GM23338 (cell line): ENCODE measurements around the gene UBE2G1. TPM values are rescaled to one million over a fixed set of nuclear protein-coding genes. Genes with fewer than 3 reads are reported as not detected.

Experiments
- ATAC-seq: fragments of 200-7000 bp; cut with Tn5 transposase; 3 replicates; pipeline ENCODE4 v1.9.1; 2020
- DNase-seq: peaks from one replicate; pipeline ENCODE4 v3.0.0-alpha.2; 2015; ENCODE audit warnings: low spot score
- H2AFZ ChIP-seq: fragments of 200-600 bp; sonication (generic); 2 replicates; pipeline ENCODE4 v1.8.0; 2016; ENCODE audit warnings: antibody characterized with exemption, mild to moderate bottlenecking, moderate library complexity
- H3F3A ChIP-seq: fragments of 200-600 bp; sonication (generic); replicated peaks from 2 replicates; pipeline ENCODE4 v1.8.0; 2017; ENCODE audit warnings: antibody characterized with exemption, mixed run types, low read depth
- H3K27ac ChIP-seq: fragments of 200-600 bp; sonication (generic); 2 replicates; pipeline ENCODE4 v1.6.1; 2016; ENCODE audit warnings: low read depth
- H3K27me3 ChIP-seq: fragments of 200-600 bp; sonication (generic); 2 replicates; pipeline ENCODE4 v1.8.0; 2016; ENCODE audit warnings: mild to moderate bottlenecking, mixed run types, moderate library complexity; ENCODE audit not compliant: insufficient read depth
- H3K36me3 ChIP-seq: fragments of 200-600 bp; sonication (generic); 2 replicates; pipeline ENCODE4 v1.8.0; 2016; ENCODE audit warnings: mild to moderate bottlenecking; ENCODE audit not compliant: insufficient read depth
- H3K4me1 ChIP-seq: fragments of 200-600 bp; sonication (generic); 2 replicates; pipeline ENCODE4 v1.8.0; 2016; ENCODE audit warnings: mild to moderate bottlenecking, moderate library complexity; ENCODE audit not compliant: insufficient read depth
- H3K4me2 ChIP-seq: fragments of 200-600 bp; sonication (generic); 2 replicates; pipeline ENCODE4 v1.7.1; 2017; ENCODE audit warnings: mixed run types
- H3K4me3 ChIP-seq: fragments of 200-600 bp; sonication (generic); 2 replicates; pipeline ENCODE4 v1.6.1; 2016; ENCODE audit warnings: mixed run types
- H3K79me2 ChIP-seq: fragments of 200-600 bp; sonication (generic); replicated peaks from 2 replicates; pipeline ENCODE4 v1.8.0; 2017; ENCODE audit warnings: mild to moderate bottlenecking; ENCODE audit not compliant: insufficient read depth
- H3K9me2 ChIP-seq: fragments of 200-600 bp; sonication (generic); 2 replicates; pipeline ENCODE4 v1.8.0; 2017; ENCODE audit not compliant: insufficient read depth
- H4K20me1 ChIP-seq: fragments of 200-600 bp; sonication (generic); replicated peaks from 2 replicates; pipeline ENCODE4 v1.8.0; 2017; ENCODE audit warnings: mild to moderate bottlenecking; ENCODE audit not compliant: insufficient read depth
- H3K27ac Mint-ChIP-seq: 2 replicates; pipeline ENCODE4 v1.8.0; 2020; ENCODE audit warnings: inconsistent platforms, mild to moderate bottlenecking, moderate library complexity, mixed read lengths
- H3K27me3 Mint-ChIP-seq: 3 replicates; pipeline ENCODE4 v1.8.0; 2022; ENCODE audit warnings: low read depth, mild to moderate bottlenecking, moderate library complexity, mixed read lengths, inconsistent platforms; ENCODE audit not compliant: insufficient read depth, poor library complexity
- H3K36me3 Mint-ChIP-seq: 3 replicates; pipeline ENCODE4 v1.8.0; 2021; ENCODE audit warnings: low read depth, mild to moderate bottlenecking, inconsistent platforms, moderate library complexity, mixed read lengths
- H3K4me1 Mint-ChIP-seq: 3 replicates; pipeline ENCODE4 v1.8.0; 2020; ENCODE audit warnings: mild to moderate bottlenecking, inconsistent platforms, mixed read lengths
- H3K4me3 Mint-ChIP-seq: 3 replicates; pipeline ENCODE4 v1.8.0; 2021; ENCODE audit warnings: moderate library complexity, mild to moderate bottlenecking, inconsistent platforms, mixed read lengths
- H3K9me3 Mint-ChIP-seq: 3 replicates; pipeline ENCODE4 v1.8.0; 2020; ENCODE audit warnings: moderate library complexity, mild to moderate bottlenecking, inconsistent platforms, mixed read lengths
- CREB1 ChIP-seq: fragments of 250-450 bp; sonication (Bioruptor Pico); IDR thresholded peaks from 2 replicates; pipeline ENCODE4 v1.5.0; 2020; ENCODE audit warnings: low read depth, mild to moderate bottlenecking, moderate library complexity
- EZH2 ChIP-seq: fragments of 200-600 bp; sonication (generic); IDR thresholded peaks from one replicate; pipeline ENCODE4 v1.8.0; 2017; ENCODE audit warnings: antibody characterized with exemption, mild to moderate bottlenecking, low read depth; ENCODE audit not compliant: unreplicated experiment
- EZH2phosphoT487 ChIP-seq: fragments of 200-600 bp; sonication (generic); IDR thresholded peaks from one replicate; pipeline ENCODE4 v1.8.1; 2018; ENCODE audit warnings: antibody characterized with exemption; ENCODE audit not compliant: unreplicated experiment
- JUNB ChIP-seq: IDR thresholded peaks from one replicate; pipeline ENCODE4 v1.6.1; 2016; ENCODE audit warnings: antibody characterized with exemption; ENCODE audit not compliant: unreplicated experiment
- NANOG ChIP-seq: IDR thresholded peaks from 2 replicates; pipeline ENCODE4 v1.6.1; 2016; ENCODE audit warnings: antibody characterized with exemption, borderline replicate concordance
- POLR2AphosphoS5 ChIP-seq: IDR thresholded peaks from 2 replicates; pipeline ENCODE4 v1.6.1; 2016; ENCODE audit warnings: antibody characterized with exemption, low read depth
- STAT1 ChIP-seq: IDR thresholded peaks from one replicate; pipeline ENCODE4 v1.6.1; 2016; ENCODE audit warnings: antibody characterized with exemption; ENCODE audit not compliant: unreplicated experiment
- ZNF114 ChIP-seq: fragments of 250-450 bp; sonication (Bioruptor Pico); IDR thresholded peaks from 2 replicates; pipeline ENCODE4 v1.5.0; 2020; ENCODE audit warnings: mild to moderate bottlenecking, moderate library complexity
- ZNF331 ChIP-seq: fragments of 250-450 bp; sonication (Bioruptor Pico); IDR thresholded peaks from 2 replicates; pipeline ENCODE4 v1.5.0; 2020; ENCODE audit warnings: low read depth, mild to moderate bottlenecking, moderate library complexity
- polyA plus RNA-seq: library from polyadenylated mRNA; unstranded; fragments of >200 nt; fragmentation: Nextera tagmentation; extraction: Ambion mirVana; gene quantifications from 2 replicates; pipeline ENCODE4 v1.2.1, GENCODE V29; 2016
- total RNA-seq: library from RNA; depleted of rRNA; stranded (reverse); fragments of >200 nt; shearing (Covaris generic); gene quantifications from 2 replicates; pipeline ENCODE4 v1.2.3, GENCODE V29; 2014
- TF ChIP-seq, protein P1 (sequence below): fragments of 250-450 bp; sonication (Bioruptor Pico); IDR thresholded peaks from 2 replicates; pipeline ENCODE4 v1.5.0; 2020; ENCODE audit warnings: mild to moderate bottlenecking, moderate library complexity
- TF ChIP-seq, protein P2 (sequence below): IDR thresholded peaks from one replicate; pipeline ENCODE4 v1.6.1; 2018; ENCODE audit warnings: antibody characterized with exemption; ENCODE audit not compliant: unreplicated experiment
- TF ChIP-seq, protein P3 (sequence below), 2 experiments: fragments of 200-600 bp in 1 of 2; sonication (generic) in 1 of 2; conservative IDR thresholded peaks; 2 replicates each; pipeline versions ENCODE4 v1.5.1 to v1.6.1; 2016 to 2017; ENCODE audit warnings: antibody characterized with exemption in 2 of 2, low read depth in 2 of 2, mild to moderate bottlenecking in 2 of 2, moderate library complexity in 1 of 2
- TF ChIP-seq, protein P4 (sequence below): IDR thresholded peaks from 2 replicates; pipeline ENCODE4 v1.6.1; 2016; ENCODE audit warnings: antibody characterized with exemption

The UBE2G1 gene
- total and polyA plus RNA-seq, 2 experiments from 2014 or later = 71.9 to 145 TPM

DNA sequence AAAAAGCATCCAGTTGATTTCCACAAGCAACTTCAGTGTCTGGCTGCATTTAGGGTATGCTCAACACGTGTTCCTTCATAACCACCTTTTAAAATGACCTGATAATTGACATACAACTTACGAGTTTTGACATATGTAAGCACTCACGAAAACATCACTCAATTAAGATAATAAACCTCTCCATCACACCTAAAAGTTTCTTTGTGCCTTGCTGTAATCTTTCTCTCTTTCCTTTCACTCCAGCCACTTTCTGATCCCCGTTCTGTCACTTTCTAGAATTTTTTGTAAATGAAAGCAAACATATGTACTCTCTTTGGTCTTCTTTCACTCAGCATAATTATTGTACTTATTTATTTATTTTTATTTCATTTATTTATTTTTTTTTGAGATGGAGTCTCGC is 20.7 kb upstream of the UBE2G1 start:
- Mint-ChIP-seq H3K4me3 (no peak overlapping the region; the same call in 2 of the 3 replicates), H3K4me1 (peaks cover 6% of the 10 kb centered on the region), H3K27me3 (peaks cover 2% of the 10 kb centered on the region), H3K27ac (no peak overlapping the region), H3K36me3 (no peaks in the 10 kb centered on the region; the same call in 2 of the 3 replicates), H3K9me3 (no peaks in the 10 kb centered on the region; the same call in 2 of the 3 replicates)
- Histone ChIP-seq H4K20me1 (no peaks in the 10 kb centered on the region), H3K4me3 (no peak overlapping the region), H3K79me2 (no peaks in the 10 kb centered on the region), H3K27me3 (no peaks in the 10 kb centered on the region), H3K9me2 (no peaks in the 10 kb centered on the region), H3K4me1 (peaks cover 9% of the 10 kb centered on the region), H3F3A (0 out of 2 replicates have a peak, but pooled peaks cover 2% of the 10 kb centered on the region), H2AFZ (no peak overlapping the region), H3K27ac (no peak overlapping the region), H3K36me3 (no peaks in the 10 kb centered on the region), H3K4me2 (no peak overlapping the region)
- TF ChIP-seq ZNF114 (CRISPR knock-in tag) = no peak
- TF ChIP-seq, protein P1, sequence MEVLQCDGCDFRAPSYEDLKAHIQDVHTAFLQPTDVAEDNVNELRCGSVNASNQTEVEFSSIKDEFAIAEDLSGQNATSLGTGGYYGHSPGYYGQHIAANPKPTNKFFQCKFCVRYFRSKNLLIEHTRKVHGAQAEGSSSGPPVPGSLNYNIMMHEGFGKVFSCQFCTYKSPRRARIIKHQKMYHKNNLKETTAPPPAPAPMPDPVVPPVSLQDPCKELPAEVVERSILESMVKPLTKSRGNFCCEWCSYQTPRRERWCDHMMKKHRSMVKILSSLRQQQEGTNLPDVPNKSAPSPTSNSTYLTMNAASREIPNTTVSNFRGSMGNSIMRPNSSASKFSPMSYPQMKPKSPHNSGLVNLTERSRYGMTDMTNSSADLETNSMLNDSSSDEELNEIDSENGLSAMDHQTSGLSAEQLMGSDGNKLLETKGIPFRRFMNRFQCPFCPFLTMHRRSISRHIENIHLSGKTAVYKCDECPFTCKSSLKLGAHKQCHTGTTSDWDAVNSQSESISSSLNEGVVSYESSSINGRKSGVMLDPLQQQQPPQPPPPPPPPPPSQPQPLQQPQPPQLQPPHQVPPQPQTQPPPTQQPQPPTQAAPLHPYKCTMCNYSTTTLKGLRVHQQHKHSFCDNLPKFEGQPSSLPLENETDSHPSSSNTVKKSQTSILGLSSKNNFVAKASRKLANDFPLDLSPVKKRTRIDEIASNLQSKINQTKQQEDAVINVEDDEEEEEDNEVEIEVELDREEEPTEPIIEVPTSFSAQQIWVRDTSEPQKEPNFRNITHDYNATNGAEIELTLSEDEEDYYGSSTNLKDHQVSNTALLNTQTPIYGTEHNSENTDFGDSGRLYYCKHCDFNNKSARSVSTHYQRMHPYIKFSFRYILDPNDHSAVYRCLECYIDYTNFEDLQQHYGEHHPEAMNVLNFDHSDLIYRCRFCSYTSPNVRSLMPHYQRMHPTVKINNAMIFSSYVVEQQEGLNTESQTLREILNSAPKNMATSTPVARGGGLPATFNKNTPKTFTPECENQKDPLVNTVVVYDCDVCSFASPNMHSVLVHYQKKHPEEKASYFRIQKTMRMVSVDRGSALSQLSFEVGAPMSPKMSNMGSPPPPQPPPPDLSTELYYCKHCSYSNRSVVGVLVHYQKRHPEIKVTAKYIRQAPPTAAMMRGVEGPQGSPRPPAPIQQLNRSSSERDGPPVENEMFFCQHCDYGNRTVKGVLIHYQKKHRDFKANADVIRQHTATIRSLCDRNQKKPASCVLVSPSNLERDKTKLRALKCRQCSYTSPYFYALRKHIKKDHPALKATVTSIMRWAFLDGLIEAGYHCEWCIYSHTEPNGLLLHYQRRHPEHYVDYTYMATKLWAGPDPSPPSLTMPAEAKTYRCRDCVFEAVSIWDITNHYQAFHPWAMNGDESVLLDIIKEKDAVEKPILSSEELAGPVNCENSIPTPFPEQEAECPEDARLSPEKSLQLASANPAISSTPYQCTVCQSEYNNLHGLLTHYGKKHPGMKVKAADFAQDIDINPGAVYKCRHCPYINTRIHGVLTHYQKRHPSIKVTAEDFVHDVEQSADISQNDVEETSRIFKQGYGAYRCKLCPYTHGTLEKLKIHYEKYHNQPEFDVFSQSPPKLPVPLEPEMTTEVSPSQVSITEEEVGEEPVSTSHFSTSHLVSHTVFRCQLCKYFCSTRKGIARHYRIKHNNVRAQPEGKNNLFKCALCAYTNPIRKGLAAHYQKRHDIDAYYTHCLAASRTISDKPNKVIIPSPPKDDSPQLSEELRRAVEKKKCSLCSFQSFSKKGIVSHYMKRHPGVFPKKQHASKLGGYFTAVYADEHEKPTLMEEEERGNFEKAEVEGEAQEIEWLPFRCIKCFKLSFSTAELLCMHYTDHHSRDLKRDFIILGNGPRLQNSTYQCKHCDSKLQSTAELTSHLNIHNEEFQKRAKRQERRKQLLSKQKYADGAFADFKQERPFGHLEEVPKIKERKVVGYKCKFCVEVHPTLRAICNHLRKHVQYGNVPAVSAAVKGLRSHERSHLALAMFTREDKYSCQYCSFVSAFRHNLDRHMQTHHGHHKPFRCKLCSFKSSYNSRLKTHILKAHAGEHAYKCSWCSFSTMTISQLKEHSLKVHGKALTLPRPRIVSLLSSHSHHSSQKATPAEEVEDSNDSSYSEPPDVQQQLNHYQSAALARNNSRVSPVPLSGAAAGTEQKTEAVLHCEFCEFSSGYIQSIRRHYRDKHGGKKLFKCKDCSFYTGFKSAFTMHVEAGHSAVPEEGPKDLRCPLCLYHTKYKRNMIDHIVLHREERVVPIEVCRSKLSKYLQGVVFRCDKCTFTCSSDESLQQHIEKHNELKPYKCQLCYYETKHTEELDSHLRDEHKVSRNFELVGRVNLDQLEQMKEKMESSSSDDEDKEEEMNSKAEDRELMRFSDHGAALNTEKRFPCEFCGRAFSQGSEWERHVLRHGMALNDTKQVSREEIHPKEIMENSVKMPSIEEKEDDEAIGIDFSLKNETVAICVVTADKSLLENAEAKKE (CRISPR knock-in tag) = no peak
- TF ChIP-seq, protein P2, sequence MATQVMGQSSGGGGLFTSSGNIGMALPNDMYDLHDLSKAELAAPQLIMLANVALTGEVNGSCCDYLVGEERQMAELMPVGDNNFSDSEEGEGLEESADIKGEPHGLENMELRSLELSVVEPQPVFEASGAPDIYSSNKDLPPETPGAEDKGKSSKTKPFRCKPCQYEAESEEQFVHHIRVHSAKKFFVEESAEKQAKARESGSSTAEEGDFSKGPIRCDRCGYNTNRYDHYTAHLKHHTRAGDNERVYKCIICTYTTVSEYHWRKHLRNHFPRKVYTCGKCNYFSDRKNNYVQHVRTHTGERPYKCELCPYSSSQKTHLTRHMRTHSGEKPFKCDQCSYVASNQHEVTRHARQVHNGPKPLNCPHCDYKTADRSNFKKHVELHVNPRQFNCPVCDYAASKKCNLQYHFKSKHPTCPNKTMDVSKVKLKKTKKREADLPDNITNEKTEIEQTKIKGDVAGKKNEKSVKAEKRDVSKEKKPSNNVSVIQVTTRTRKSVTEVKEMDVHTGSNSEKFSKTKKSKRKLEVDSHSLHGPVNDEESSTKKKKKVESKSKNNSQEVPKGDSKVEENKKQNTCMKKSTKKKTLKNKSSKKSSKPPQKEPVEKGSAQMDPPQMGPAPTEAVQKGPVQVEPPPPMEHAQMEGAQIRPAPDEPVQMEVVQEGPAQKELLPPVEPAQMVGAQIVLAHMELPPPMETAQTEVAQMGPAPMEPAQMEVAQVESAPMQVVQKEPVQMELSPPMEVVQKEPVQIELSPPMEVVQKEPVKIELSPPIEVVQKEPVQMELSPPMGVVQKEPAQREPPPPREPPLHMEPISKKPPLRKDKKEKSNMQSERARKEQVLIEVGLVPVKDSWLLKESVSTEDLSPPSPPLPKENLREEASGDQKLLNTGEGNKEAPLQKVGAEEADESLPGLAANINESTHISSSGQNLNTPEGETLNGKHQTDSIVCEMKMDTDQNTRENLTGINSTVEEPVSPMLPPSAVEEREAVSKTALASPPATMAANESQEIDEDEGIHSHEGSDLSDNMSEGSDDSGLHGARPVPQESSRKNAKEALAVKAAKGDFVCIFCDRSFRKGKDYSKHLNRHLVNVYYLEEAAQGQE = no peak
- TF ChIP-seq NANOG = no peak
- no peak for TF ChIP-seq JUNB
- no peak for TF ChIP-seq ZNF331 (CRISPR knock-in tag)
- TF ChIP-seq, protein P3, sequence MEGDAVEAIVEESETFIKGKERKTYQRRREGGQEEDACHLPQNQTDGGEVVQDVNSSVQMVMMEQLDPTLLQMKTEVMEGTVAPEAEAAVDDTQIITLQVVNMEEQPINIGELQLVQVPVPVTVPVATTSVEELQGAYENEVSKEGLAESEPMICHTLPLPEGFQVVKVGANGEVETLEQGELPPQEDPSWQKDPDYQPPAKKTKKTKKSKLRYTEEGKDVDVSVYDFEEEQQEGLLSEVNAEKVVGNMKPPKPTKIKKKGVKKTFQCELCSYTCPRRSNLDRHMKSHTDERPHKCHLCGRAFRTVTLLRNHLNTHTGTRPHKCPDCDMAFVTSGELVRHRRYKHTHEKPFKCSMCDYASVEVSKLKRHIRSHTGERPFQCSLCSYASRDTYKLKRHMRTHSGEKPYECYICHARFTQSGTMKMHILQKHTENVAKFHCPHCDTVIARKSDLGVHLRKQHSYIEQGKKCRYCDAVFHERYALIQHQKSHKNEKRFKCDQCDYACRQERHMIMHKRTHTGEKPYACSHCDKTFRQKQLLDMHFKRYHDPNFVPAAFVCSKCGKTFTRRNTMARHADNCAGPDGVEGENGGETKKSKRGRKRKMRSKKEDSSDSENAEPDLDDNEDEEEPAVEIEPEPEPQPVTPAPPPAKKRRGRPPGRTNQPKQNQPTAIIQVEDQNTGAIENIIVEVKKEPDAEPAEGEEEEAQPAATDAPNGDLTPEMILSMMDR (conservative IDR thresholded peaks at IDR 0.05; ENCODE audit: low read depth in 2 of 2) = no peak
- no peak for TF ChIP-seq POLR2AphosphoS5
- TF ChIP-seq STAT1 = no peak
- no peak for TF ChIP-seq EZH2phosphoT487
- TF ChIP-seq, protein P4, sequence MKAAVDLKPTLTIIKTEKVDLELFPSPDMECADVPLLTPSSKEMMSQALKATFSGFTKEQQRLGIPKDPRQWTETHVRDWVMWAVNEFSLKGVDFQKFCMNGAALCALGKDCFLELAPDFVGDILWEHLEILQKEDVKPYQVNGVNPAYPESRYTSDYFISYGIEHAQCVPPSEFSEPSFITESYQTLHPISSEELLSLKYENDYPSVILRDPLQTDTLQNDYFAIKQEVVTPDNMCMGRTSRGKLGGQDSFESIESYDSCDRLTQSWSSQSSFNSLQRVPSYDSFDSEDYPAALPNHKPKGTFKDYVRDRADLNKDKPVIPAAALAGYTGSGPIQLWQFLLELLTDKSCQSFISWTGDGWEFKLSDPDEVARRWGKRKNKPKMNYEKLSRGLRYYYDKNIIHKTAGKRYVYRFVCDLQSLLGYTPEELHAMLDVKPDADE = no peak
- TF ChIP-seq CREB1 = no peak
- no peak for TF ChIP-seq EZH2
- ATAC-seq (no peak), DNase-seq (no peak)
